NCI-H510A treated with DMSO at 0.1 percent for 48 hours (cell line): ENCODE results near the gene ZNRF2.
"Not testable (repeated sequence)": the region's sequence is repeated elsewhere in the genome, so short reads cannot be mapped to it uniquely, and the experiment has no call there.

ENCODE experiments used
- DNase-seq: peaks from one replicate; lab custom pipeline; 2025; lab: John Stamatoyannopoulos, UW

Gene ZNRF2

DNA sequence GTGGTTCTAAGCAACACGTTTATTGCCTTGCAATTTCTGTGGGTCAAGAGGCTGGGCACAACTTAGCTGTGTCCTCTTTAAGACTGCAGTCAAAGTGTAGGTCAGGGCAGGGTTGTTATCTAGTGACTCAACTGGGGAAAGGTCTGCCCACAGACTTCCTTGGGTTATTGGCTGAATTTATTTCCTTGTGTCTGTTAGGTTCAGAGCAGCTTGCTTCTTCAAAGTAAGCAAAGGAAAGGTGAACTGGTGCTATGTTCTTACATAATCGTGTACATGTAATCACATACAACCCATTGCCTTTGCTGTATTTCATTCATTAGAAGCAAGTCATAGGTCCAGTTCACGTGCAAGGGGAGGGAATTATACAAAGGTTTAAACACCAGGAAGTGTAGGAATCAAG, 5.9 kb downstream of the ZNRF2 start:
- DNase-seq: not testable (repeated sequence)

DNA sequence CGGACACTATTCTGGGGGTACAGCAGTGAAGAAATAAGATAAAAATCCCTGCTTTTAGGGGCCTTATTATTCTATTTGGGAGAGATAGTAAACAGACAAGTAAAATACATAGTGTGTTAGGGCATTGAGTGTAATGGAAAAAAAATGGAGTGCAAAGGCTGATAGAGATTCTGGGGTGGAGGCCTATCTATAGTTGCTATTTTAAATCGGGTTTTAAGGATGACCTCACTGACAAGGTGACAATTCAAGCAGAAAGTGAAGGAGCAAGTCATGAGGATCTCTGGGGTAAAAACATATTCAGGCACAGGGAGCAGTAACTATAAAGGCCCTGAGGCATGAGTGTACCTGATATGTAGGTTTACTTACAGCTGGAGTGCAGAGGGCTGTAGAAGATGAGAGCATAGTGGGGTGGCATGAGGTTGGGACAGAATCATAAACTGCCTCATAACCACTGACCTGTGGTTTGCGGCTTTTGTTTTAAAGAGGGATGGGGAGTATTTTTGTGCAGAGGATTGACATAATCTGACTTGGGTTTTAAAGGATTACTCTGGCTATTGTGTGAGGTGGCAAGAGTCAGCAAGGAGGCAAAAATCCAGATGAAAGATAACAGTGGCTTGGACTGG, 8.1 kb downstream of the ZNRF2 start:
- DNase-seq: not testable (repeated sequence)

DNA sequence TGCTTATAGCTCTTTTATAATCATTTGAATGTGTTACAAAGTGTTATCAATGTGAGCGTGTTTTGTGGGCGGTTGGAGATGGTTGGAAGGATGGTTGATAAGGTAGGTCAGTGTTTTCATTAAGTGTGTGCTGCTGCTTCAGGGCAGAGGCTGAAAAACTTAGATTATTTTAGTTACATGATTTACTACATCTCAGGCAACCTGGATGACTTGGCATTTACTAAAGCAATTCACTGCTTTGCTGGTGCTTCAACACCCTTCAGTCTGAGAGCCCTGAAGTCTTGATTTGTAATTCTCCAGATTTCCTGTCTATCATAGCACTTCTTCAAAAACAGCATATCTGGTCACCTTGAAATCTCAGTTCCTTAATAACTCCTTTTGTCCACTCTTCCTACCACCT, 11.9 kb downstream of the ZNRF2 start:
- not testable (repeated sequence) for DNase-seq

DNA sequence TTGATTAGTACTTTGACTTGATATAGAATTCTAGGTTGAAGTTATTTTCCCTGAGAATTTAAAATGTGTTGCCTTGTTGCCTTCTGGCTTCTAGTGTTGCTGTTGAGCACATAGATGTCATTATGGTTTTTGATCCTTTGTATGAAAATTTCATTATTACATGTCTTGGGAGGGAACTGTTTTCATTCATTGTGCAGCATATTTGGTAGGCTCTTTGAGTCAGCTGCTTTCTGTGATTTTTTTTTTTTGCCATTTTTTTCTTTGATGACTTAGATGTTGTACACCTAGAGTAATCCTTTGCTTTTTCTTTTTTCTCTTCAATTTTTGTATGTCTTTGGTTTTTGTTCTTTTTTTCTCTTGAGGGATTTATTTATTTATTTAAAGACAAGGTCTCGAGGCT, 13.1 kb downstream of the ZNRF2 start:
- DNase-seq: not testable (repeated sequence)

DNA sequence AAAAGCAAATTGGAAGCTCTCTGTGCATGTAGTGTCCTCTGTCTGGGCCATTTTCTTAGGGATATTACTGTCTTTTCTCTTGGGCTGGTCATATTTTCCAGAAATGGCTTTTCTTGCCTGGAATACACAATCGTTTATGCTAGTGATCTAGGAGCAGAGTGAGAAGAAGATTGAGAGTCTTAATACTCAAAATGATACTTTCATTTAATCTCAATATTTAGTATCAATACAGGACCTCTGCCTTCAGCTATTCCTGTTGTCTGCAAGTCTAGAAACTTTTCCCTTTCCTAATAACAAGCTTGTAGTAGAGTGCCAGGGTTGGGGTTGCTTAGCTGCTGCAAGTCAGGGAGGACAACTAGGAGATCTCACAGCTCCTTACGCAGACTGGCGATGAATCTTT, 14.0 kb downstream of the ZNRF2 start:
- DNase-seq: not testable (repeated sequence)

DNA sequence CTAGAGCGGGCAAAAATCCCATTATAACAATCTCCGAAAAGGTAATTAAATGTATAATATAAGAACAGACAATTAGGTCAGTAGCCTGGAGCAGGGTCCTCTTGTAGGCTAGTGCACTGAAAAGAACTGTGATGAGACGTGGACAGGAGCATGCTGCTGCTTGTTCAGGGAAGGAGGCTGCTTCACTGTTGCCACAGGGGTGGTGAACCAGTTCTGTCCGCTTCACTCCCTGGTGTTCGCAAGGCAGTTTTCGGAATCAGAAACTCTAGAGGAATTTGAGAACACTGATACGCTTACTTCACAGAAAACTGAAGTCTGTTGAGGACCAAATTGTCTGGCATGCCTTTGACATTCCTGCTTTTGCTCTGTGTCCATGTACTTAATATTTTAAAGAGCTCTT, 17.4 kb downstream of the ZNRF2 start:
- DNase-seq: no peak

DNA sequence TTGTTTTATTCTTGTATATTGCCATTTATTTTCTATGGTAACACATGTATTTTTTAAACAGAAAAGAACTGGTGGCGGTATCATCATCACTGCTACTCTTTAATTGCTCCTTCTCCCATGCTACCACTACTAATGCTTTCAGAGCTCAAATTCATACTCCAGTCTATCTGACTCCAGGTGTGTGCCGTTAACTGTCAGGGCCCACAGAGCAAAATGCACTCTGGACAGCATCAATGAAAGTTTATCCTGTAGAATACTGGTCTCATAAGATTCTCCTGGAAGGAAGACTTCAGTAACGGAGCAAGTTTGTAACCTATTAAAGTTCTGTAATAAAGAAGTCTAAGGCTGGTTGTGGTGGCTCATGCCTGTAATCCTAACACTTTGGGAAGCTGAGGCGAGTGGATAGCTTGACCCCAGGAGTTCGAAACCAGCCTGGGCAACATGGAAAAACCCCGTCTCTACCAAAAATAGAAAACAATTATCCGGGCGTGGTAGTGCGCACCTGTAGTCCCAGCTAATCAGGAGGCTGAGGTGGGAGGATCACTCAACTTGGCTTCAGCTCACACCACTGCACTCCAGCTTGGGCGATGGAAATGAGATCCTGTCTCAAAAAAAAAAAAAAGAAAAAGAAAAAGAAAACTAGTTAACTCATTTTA, 18.4 kb downstream of the ZNRF2 start:
- DNase-seq: no peak

DNA sequence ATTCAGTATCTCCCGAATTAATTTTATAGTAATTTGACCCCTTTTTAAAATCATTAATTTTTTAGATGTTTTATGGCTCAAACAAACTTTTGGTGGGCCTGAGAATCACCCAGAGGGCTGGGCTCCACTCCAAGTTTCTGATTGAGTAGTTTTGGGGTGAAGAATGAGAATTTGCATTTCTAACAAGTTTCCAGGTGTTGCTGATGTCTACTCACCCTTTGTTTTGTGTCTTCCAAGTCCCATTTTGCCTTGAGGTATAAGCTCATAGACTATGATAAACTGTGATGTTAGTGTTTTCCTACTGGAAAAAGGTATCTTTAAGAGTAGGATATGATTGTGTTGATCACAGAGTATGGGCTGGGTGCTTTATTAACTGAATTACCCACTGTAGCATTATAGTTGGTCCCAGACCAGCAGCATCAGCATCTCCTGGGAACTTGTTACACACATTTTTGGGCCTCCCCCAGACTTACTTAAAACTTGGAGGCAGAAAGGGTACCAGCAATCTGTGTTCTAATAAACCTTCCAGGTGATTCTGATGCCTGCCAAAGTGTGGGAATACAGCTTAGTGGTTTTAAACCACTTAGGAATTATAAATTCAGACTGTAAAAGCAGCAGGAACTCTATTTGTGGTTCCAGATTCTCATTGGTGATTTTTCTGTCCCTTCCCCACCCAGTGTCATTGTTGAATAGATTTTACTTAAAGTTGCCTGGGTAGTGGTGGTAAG, 19.1 kb downstream of the ZNRF2 start:
- DNase-seq: no peak

DNA sequence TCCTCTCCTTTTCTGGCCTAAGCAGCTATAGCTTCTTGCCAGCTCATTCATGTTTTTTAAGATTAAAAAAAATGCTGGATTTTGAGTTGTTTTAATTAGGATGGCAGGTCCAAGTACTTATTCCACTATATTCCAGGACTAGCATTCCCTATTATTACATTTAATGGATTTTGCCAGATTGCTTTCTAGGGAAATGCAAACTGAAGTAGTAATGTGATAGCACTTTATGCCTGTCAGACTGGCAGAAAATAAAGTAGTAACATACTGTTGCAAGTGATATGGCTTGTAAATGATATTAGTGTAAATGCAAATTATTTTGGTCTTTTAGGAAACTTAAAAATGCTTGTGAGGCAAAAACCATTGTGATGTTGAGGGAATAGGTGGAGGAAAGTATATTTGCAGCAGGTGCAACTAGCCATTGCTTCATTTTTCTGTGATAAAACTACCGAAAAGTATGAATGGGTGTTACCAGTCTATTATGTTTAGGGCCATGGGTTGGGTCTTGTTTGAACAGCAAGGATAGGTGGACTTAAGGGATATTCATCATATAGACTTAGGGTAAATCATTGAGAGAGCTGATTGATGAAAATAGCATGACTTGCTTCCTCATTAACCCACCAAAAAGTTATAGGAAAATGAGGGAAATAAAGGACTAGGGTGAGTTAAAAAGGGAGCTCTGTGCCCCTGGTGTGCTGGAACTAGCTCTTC, 19.9 kb downstream of the ZNRF2 start:
- no peak for DNase-seq

DNA sequence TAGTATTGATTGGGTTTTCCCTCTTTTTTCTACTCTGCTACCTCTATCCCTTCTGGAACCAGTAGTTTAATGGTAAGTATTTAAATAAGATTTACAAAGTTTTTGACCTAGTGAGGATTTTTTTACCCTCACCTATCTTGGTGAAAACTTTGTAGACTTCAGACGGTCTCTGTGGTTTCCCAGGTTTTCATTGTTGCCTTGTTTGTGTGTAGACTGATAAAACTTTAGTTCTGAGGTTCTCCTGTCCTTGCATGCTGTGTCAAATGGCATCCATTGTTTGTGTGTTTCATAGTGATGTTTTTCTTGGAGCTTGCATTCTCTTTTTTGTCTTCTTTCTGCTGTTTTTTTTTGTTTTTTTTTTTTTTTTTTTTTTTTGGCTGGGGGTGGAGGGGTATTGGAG, 22.6 kb downstream of the ZNRF2 start:
- no peak for DNase-seq

DNA sequence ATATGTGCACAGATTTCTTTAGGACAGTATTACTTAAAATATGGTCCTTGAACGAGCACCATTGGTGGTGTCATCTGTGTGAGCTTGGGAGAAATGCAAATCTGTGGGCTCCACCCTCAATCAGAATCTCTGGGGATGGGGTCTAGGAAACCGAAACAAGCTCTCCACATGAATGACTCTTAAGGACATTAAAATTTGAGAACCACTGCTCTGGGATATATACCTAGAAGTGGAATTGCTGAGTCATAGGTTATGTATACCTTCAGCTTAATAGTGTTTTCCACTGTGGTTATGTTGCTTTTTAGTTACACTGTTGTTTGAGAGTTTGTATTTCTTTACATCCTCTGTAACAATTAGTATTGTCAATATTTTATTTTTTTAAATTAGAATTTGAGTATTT, 24.0 kb downstream of the ZNRF2 start:
- peak; percentile 45 for DNase-seq

DNA sequence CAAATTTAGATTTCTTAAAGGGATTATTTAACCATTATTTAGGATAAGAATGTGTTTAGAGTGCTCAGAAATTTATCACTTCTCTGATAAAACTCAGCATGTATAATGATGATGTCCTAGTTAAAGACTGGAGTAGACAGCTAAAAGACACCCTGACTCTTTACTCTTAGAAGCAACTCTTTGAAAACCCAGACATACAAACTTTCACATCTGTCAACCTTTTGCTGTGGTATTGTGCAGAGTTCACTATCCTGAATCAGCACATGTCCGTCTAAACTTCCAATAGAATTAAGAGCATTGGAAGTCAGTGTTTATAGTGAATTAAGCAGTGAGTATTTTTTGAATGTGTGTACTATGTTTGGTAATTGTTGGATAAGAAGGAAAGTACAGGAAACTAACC, 24.9 kb downstream of the ZNRF2 start:
- DNase-seq: no peak

DNA sequence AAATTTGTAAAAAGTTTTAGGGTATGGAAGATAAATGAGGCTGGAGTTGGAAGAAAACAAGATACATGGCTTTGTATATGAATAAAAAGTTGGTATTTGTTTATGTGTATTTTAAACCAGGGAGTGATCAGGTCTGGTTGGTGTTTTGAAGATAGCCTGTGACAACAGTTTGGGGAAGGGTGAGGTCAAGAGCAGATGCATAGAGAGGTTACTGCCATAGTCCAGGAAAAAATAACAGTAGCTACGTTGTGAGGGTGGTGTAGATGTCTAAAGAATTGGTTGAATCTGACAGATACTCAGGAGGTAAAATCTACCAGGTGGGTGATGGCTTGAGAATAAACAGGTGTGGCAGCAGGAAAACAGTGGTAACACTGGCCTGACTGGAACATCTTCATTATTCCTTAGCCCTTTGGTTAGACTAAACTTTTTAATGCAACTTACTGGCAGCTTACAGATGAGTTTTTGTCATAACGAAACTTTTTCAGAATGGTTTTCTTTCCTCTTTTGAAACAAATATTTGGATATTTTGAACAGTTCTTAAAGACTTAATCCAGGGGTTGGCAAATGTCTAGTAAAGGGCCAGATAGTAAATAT, 25.5 kb downstream of the ZNRF2 start:
- DNase-seq: no peak

DNA sequence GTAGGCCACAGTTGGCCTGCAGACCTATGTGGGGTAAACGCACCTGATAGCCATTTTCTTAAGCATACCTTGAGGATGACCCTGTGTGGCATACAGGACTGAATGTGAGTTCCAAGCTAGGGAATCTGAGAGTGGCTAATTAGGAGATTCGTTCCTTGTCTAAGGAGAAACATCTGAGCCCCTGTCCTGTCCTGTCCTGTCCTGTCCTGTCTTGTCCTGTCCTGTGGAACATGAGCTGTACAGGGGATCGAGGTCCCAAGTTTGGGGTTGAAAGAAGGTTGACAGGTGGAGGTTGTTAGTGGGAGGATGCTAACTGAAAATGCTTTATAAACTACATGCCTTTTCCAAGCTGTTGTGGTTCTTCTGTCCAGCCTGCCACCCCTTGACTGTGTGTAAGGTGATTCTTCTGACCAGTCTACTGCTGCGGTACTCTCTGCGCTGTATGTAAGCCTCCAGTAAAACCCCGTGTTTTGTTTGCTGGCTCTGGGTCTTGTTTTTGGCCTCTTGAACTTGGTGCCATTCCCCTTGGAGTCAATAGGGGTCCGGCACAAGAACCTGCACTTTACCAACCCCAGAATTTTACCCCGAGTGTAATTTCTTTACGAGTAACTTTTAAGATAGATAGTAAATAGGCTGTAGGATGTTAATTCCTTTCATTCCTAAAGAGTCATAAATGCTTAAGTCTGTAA, 26.4 kb downstream of the ZNRF2 start:
- no peak for DNase-seq

DNA sequence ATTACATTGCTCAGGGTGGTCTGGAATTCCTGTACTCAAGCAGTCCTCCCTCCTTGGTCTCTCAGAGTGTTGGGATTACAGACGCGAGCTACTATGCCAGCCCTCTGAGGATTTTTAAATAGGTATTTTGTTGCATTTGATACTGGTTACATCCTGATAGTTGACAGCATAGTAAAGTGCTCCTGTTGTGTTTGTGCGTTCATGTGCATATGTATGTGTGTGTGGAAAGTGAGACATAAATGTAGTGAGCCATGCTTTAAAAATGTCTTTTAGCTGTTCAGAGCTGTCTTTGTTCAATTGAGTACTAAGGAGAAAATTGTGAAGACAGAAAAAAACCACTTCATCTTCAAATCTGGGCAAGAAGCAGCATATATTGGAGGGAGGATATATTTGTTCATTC, 27.8 kb downstream of the ZNRF2 start:
- no peak for DNase-seq

DNA sequence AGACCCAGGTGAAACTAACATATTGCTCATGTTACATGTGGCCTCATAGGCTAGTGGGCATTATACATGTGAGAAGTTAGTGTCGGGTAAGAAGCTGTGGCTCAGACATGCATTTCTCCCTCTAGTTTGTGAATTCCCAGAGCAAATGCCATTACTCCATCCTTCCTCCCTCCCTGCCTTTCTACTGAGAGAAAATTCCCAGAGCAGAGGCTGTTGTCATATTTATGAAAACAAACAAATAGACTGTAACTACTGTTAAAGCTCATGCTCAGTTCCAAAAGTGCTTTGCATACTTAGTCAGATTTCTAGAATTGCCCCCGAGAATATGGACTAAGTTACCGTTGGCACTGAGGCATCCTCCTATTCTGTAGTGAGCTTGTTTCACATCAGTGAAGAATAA, 29.0 kb downstream of the ZNRF2 start:
- no peak for DNase-seq

DNA sequence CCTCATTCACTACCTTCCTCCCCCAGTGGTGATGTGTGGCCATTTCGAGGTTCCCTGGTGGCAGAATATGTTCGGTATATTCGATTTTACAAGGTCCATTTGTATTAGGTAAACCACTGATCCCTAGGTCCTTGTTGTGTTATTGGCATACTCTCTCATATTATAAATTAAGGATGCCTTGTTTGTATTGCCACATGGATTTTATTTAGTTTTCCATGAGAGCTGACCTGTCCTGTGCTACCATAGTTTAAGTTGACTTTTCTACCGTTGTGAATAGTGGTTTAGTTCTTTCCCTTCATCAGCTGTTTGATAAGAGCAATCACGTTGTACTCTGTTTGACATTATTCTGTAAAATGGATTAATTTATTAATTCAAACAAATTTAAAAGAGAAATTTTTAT, 29.4 kb downstream of the ZNRF2 start:
- DNase-seq: no peak

DNA sequence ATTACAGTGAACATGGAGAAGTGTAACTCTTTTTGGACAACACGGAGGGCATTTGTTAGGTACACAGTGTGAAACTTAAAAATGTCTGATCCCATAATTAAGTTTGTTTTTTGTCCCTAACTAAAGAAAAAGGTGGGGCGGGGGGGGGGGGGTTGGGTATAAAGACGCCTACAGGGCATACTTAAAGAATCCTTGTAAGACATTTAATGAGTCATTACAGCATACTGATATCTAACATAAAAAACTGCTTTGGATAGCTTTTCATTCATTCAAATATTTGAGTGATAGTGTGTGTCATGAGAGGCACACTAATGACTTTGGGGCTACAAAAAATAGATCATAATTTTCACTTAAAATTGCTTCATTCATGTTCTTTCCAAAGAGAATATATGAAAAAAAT, 31.2 kb downstream of the ZNRF2 start:
- DNase-seq: no peak

DNA sequence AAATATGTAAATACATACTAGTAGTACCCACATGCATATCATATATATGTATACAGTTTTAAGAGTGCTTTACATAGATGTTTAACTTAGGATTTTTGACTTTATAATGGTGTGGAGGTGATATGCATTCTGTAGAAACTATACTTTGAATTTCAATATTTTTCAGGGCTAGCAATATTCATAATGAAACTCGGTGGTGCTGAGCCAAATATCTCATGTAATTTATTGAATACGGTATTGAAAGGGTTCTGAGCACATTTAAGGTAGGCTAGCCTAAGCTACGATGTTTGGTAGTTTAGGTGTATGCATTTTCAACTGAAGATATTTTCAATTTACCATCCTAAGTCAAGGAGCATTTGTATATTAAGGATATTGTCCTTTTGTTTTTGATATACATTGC, 36.0 kb downstream of the ZNRF2 start:
- DNase-seq: no peak

DNA sequence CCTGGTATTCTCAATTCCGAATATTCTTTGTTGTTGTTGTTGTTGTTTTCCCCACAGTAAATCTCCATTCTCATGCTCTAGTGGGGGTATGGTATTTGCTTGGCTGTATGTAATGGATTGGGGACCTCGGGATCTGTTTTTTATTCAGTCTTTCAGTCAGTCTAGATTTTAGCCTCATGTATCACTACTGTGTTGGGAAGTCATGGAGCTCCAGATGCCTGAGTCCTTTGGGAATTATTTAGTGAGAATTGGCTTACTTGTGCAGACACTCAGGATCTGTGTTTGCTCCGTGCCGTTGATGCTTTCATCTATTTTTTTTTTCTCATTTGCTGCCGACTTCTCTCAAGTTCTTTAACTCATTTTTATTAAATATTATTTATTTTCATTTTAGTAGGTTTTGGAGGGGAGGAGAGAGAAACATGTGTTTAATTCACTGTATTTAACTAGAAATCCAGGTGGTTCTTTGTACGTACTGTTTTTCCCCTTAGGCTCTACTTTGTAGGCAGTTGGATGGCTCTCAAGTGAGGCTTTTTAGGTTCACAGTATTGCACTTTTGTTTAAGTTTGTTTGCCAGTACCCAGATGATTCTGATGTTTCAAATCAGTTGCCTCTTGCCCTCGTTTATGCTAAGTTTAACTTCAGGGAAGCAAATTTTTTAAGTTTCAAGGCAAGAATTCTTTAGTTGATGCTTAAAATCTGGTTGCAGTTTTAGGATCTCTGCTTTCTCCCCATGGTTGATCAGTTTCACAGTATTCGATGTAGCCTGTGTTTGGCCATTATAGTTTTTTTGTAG, 36.9 kb downstream of the ZNRF2 start:
- no peak for DNase-seq

DNA sequence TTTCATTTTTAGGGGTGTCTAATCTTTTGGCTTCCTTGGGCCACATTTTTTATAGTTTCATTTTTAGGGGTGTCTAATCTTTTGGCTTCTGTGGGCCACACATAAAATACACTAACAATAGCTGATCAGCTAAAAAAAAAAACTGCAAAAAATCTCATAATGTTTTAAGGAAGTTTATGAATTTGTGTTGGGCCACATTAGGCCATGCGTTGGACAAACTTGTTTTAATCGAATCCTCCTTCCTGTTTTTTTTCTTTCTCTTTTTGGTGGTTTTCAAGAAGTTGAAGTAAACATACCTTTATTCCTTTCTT, 37.4 kb downstream of the ZNRF2 start:
- no peak for DNase-seq
